ENCODE data around the gene TAF12.

TAF12 gene

DNA sequence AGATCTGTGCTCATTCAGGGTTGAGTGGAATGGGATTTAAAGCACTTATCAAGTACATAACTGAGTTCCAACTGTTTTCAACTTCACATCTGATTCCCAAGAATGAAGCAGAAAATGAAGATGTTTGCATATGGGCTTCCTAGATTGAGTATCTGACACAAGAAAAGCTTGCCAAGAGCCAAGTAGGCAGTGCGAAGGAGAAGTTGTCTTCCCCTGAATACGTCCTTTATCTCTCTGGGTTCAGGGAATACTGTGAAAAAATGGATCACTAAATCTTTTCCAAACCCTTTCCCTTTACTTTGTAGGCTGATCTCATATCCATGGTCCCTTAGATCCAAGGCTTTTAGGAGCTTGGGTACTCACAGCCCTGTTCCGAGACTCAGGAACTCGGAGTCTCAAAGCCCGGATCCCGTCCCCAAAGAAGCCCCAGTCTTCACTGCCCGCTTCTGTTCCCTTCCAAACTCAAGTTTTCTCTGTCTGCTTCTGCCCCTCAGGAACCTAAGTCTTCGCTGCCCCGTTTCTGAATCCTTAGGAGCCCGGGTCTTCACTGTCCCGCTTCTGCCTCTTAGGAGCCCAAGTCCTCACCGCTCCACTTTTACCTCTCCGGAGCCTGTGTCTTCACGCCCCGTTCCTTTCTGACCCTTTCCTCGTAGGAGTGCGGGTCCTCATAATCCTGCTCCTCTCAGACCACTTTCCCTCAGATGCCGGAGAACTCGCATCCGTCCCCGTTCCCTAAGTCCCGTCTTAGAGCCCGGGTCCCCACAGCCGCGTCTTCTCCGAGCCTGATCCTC lies 616 bp downstream of the TAF12 start:
- DNase-seq (ENCODE audit: low read depth), result no peak
- TF ChIP-seq, protein P1, sequence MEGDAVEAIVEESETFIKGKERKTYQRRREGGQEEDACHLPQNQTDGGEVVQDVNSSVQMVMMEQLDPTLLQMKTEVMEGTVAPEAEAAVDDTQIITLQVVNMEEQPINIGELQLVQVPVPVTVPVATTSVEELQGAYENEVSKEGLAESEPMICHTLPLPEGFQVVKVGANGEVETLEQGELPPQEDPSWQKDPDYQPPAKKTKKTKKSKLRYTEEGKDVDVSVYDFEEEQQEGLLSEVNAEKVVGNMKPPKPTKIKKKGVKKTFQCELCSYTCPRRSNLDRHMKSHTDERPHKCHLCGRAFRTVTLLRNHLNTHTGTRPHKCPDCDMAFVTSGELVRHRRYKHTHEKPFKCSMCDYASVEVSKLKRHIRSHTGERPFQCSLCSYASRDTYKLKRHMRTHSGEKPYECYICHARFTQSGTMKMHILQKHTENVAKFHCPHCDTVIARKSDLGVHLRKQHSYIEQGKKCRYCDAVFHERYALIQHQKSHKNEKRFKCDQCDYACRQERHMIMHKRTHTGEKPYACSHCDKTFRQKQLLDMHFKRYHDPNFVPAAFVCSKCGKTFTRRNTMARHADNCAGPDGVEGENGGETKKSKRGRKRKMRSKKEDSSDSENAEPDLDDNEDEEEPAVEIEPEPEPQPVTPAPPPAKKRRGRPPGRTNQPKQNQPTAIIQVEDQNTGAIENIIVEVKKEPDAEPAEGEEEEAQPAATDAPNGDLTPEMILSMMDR (IDR thresholded peaks at IDR 0.05; ENCODE audit: control insufficient read depth, insufficient read depth, low read depth, low read length, missing control alignments), result no peak
- peak overlapping the region; percentile 92 for H3K4me3 ChIP-seq (ENCODE audit: control insufficient read depth, low read depth, low read length)

DNA sequence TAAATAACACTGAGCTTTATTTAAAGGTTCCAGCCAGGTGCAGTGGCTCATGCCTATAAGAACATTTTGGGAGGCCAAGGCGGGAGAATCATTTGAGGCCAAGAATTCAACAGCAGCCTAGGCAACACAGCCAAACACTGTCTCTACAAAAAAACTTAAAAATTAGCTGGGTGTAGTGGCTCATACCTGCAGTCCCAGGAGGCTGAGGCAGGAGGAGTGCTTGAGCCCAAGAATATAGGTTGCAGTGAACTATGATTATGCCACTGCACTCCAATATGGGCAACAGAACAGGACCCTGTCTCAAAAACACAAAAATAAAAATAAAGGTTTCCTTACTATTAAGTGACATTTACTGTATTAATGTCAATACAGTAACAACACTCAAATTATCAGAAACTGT lies 2.1 kb downstream of the TAF12 start:
- TF ChIP-seq, protein P1 (IDR thresholded peaks at IDR 0.05; ENCODE audit: control insufficient read depth, insufficient read depth, low read depth, low read length, missing control alignments), result peak; percentile 27
- H3K4me3 ChIP-seq (ENCODE audit: control insufficient read depth, low read depth, low read length), result no peak overlapping the region
- DNase-seq (ENCODE audit: low read depth), result no peak

DNA sequence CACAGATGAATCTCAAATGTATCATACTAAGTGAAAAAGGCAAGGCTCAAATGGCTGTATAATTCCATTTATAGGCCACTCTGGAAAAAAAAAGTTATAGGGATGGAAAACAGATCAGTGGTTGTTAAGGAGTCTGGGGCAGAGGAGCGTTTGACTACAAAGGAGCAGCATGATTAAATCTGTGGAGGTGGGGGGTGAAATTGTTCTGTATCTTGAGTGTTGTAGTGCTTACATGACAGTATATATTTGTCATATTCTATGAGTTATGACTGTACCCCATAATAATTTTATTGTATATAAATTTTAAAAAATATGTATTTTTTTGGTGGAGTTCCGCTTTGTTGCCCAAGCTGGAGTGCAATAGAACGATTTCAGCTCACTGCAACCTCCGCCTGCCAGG lies 10.3 kb downstream of the TAF12 start:
- no peak for DNase-seq (ENCODE audit: low read depth)
- TF ChIP-seq, protein P1 (IDR thresholded peaks at IDR 0.05; ENCODE audit: control insufficient read depth, insufficient read depth, low read depth, low read length, missing control alignments), result no peak
- no peak overlapping the region for H3K4me3 ChIP-seq (ENCODE audit: control insufficient read depth, low read depth, low read length)

DNA sequence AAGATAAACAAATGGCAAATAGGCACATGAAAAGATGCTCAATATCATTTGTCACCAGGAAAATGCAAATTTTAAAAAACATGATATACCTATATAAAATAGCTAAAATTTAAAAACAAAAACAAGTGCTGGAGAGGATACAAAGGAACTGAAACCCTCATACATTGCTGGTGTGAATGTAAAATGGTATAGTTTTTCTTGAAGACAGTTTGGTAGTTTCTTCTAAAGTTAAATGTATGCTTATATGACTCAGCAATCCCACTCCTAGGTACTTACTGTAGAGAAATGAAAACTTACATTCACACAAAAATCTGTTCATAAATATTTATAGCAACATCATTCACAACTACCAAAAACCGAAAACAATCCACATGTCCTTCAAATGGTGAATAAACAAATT lies 11.2 kb downstream of the TAF12 start:
- no peak overlapping the region for H3K4me3 ChIP-seq (ENCODE audit: control insufficient read depth, low read depth, low read length)
- TF ChIP-seq, protein P1 (IDR thresholded peaks at IDR 0.05; ENCODE audit: control insufficient read depth, insufficient read depth, low read depth, low read length, missing control alignments), result no peak
- no peak for DNase-seq (ENCODE audit: low read depth)

DNA sequence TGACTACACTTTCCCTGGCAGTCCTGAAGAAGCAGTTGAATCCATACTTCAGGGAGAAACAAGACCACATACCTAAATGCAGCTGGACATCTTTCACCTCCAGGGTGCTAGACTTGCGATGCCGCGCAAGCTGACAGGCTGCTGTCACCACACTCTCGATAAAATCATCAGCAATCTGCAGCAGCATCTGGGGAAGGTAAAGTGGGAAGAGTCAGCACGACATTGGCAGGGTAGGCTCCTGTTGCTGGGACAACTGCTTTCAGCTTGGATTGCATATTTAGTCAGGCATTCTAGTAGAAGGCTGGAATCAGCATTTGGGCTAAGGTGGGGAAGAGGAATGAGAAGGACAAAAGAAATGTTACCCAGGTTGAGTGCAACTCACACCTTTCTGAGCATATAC lies 29.7 kb downstream of the TAF12 start:
- TF ChIP-seq, protein P1 (IDR thresholded peaks at IDR 0.05; ENCODE audit: control insufficient read depth, insufficient read depth, low read depth, low read length, missing control alignments), result no peak
- H3K4me3 ChIP-seq (ENCODE audit: control insufficient read depth, low read depth, low read length), result no peak overlapping the region
- DNase-seq (ENCODE audit: low read depth), result no peak

DNA sequence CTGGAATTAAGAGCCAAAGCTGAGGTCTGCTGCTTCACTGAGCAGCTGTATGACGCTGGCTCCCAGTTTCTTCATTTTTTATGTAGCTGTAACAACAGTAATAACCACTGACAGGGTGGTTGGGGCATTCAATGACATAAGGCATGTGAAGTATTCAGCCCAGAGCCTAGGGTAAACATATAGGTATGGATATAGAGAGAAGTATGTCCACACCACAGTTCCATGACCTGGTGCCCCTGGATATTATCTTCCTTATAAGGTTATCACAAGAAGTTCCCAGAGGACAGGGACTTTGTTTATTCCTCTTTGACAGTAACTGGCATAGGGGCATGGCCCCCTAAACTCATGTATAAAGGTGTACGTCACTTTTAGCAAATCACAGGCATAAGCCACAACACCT lies 36.1 kb downstream of the TAF12 start:
- TF ChIP-seq, protein P1 (IDR thresholded peaks at IDR 0.05; ENCODE audit: control insufficient read depth, insufficient read depth, low read depth, low read length, missing control alignments), result no peak
- no peak for DNase-seq (ENCODE audit: low read depth)
- H3K4me3 ChIP-seq (ENCODE audit: control insufficient read depth, low read depth, low read length), result no peak overlapping the region
